Measurements from ENCODE around the gene C2orf80. TPM values are rescaled to one million over a fixed set of nuclear protein-coding genes. Genes with fewer than 3 reads are reported as not detected.

The C2orf80 gene
- polyA plus RNA-seq, 1 donor from 2014 or later, result 71.5 TPM

GRCh38 chr2:208234786-208235185 is 45.0 kb upstream of the C2orf80 start:
- Histone ChIP-seq H4K20me1 (ENCODE audit: insufficient read depth) (no peaks in the 10 kb centered on the region), H3K79me2 (replicated peaks; ENCODE audit: insufficient read depth, low read length) (no peaks in the 10 kb centered on the region), H3K4me2 (ENCODE audit: low read length) (no peak overlapping the region), H3K9ac (ENCODE audit: low read length) (no peak overlapping the region), H3K9me3 (ENCODE audit: low read length) (no peaks in the 10 kb centered on the region), H3K36me3 (ENCODE audit: insufficient read depth, low read length) (peaks cover 3% of the 10 kb centered on the region), H3K4me3 (ENCODE audit: low read length) (no peak overlapping the region), H3K27me3 (ENCODE audit: insufficient read depth, low read depth, low read length) (no peaks in the 10 kb centered on the region), H3K9me2 (ENCODE audit: insufficient read depth, low read length) (no peaks in the 10 kb centered on the region), H3K27ac (ENCODE audit: low read length) (no peak overlapping the region), H2AFZ (ENCODE audit: low read depth, low read length) (no peak overlapping the region), H3F3A (ENCODE audit: insufficient read depth, low read length, poor library complexity, severe bottlenecking) (peaks cover 5% of the 10 kb centered on the region)
- no peak for TF ChIP-seq REST (IDR thresholded peaks at IDR 0.05; ENCODE audit: borderline replicate concordance)
- TF ChIP-seq MXI1 (conservative IDR thresholded peaks at IDR 0.05; ENCODE audit: poor library complexity, severe bottlenecking), result no peak
- TF ChIP-seq POLR2AphosphoS5 (IDR thresholded peaks at IDR 0.05), result no peak
- TF ChIP-seq EZH2 (IDR thresholded peaks at IDR 0.05; ENCODE audit: borderline replicate concordance, insufficient read depth, low read length, poor library complexity, severe bottlenecking), result no peak
- TF ChIP-seq RAD21 (conservative IDR thresholded peaks at IDR 0.05), result no peak
- no peak for TF ChIP-seq SMC3 (conservative IDR thresholded peaks at IDR 0.05; ENCODE audit: poor library complexity)
- TF ChIP-seq TAF1 (IDR thresholded peaks at IDR 0.05; ENCODE audit: low read depth), result no peak
- no peak for TF ChIP-seq CTCF (IDR thresholded peaks at IDR 0.05; ENCODE audit: poor library complexity, severe bottlenecking)
- TF ChIP-seq EP300 (conservative IDR thresholded peaks at IDR 0.05; ENCODE audit: poor library complexity, severe bottlenecking), result no peak

- H3K36me3 ChIP-seq (ENCODE audit: insufficient read depth, low read length), result no peaks in the 10 kb centered on the region
- H2AFZ ChIP-seq (ENCODE audit: low read depth, low read length), result no peak overlapping the region
- no peaks in the 10 kb centered on the region for H3K79me2 ChIP-seq (replicated peaks; ENCODE audit: insufficient read depth, low read length)
These were observed 38.6 kb upstream of the C2orf80 start for GRCh38 chr2:208228476-208228875.

More at GRCh38 chr2:208228476-208228875, 38.6 kb upstream of the C2orf80 start:
- Histone ChIP-seq H3K9me3 (ENCODE audit: low read length) (no peaks in the 10 kb centered on the region), H3K27me3 (ENCODE audit: insufficient read depth, low read depth, low read length) (no peaks in the 10 kb centered on the region), H3K9me2 (ENCODE audit: insufficient read depth, low read length) (no peaks in the 10 kb centered on the region), H3F3A (ENCODE audit: insufficient read depth, low read length, poor library complexity, severe bottlenecking) (no peaks in the 10 kb centered on the region), H3K4me3 (ENCODE audit: low read length) (no peak overlapping the region), H3K27ac (ENCODE audit: low read length) (no peak overlapping the region), H3K4me2 (ENCODE audit: low read length) (no peak overlapping the region), H4K20me1 (ENCODE audit: insufficient read depth) (no peaks in the 10 kb centered on the region), H3K9ac (ENCODE audit: low read length) (no peak overlapping the region)
- no peak for TF ChIP-seq EZH2 (IDR thresholded peaks at IDR 0.05; ENCODE audit: borderline replicate concordance, insufficient read depth, low read length, poor library complexity, severe bottlenecking)
- TF ChIP-seq CTCF (IDR thresholded peaks at IDR 0.05; ENCODE audit: poor library complexity, severe bottlenecking), result no peak
- no peak for TF ChIP-seq TAF1 (IDR thresholded peaks at IDR 0.05; ENCODE audit: low read depth)
- no peak for TF ChIP-seq EP300 (conservative IDR thresholded peaks at IDR 0.05; ENCODE audit: poor library complexity, severe bottlenecking)
- no peak for TF ChIP-seq RAD21 (conservative IDR thresholded peaks at IDR 0.05)
- no peak for TF ChIP-seq REST (IDR thresholded peaks at IDR 0.05; ENCODE audit: borderline replicate concordance)
- TF ChIP-seq SMC3 (conservative IDR thresholded peaks at IDR 0.05; ENCODE audit: poor library complexity), result no peak
- no peak for TF ChIP-seq MXI1 (conservative IDR thresholded peaks at IDR 0.05; ENCODE audit: poor library complexity, severe bottlenecking)
- no peak for TF ChIP-seq POLR2AphosphoS5 (IDR thresholded peaks at IDR 0.05)

Data from neural cell (in vitro differentiated cells).